ENCODE data around the gene RAB10. TPM values are rescaled to one million over a fixed set of nuclear protein-coding genes. Genes with fewer than 3 reads are reported as not detected.

RAB10 gene
- total RNA-seq, 2 experiments from 2014 or later: 13.5 to 13.8 TPM

DNA sequence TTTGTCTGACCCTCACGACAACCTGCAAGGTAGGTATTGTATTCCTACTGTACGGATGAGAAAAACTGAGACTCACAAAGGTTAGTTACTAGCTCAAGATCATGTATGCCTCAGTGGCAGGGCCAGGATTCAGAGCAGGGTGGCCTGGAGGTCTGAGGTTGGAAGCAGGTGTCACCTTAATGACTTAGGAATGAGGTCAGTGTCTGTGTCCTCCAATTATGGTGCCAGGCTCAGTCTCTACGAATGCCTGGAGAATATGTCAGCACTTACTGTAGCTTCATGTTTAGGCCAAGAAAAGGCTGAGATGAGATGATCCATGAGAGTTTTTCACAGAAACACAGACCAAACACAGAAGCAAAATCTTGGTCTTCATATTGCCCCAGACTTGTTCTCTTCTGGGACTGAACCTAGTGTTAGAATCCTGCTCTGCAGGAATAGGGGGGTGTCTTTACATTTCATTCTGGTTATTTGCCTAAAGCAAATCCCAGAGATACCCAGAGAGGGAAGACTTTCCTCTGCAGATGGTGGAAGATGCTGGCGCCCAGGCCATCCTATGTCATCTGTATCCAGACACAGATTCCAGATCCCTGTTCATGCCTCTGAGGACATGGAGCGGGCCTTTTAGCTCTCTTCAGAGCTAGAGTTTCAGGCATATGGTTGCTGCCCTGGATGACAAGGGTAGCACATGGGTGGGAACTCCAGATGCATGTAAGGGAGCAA is 16.3 kb upstream of the RAB10 start:
- Mint-ChIP-seq H3K27ac (no peak overlapping the region), H3K4me3 (no peak overlapping the region), H3K4me1 (ENCODE audit: low read depth) (no peaks in the 10 kb centered on the region), H3K27me3 (no peaks in the 10 kb centered on the region), H3K9me3 (no peaks in the 10 kb centered on the region), H3K36me3 (ENCODE audit: low read depth) (no peaks in the 10 kb centered on the region)
- intact Hi-C loops (cut with DNase I, micrococcal nuclease): no loop called here
- Histone ChIP-seq H3K9me3 (ENCODE audit: control insufficient read depth in 1 of 2, insufficient read depth in 1 of 2, low read length in 2 of 2) (no peaks in the 10 kb centered on the region), H3K36me3 (ENCODE audit: insufficient read depth, low read length) (no peaks in the 10 kb centered on the region), H3K27ac (ENCODE audit: low read depth in 1 of 2, low read length in 2 of 2) (no peak overlapping the region), H3K27me3 (ENCODE audit: control insufficient read depth in 1 of 2, insufficient read depth in 2 of 2, low read length in 2 of 2) (no peaks in the 10 kb centered on the region), H3K4me3 (ENCODE audit: low read length) (no peak overlapping the region), H3K4me1 (ENCODE audit: insufficient read depth, low read length) (no peaks in the 10 kb centered on the region)
- DNase-seq (no peak), ATAC-seq (ENCODE audit: poor library complexity) (no peak)
- TF ChIP-seq, protein P1, sequence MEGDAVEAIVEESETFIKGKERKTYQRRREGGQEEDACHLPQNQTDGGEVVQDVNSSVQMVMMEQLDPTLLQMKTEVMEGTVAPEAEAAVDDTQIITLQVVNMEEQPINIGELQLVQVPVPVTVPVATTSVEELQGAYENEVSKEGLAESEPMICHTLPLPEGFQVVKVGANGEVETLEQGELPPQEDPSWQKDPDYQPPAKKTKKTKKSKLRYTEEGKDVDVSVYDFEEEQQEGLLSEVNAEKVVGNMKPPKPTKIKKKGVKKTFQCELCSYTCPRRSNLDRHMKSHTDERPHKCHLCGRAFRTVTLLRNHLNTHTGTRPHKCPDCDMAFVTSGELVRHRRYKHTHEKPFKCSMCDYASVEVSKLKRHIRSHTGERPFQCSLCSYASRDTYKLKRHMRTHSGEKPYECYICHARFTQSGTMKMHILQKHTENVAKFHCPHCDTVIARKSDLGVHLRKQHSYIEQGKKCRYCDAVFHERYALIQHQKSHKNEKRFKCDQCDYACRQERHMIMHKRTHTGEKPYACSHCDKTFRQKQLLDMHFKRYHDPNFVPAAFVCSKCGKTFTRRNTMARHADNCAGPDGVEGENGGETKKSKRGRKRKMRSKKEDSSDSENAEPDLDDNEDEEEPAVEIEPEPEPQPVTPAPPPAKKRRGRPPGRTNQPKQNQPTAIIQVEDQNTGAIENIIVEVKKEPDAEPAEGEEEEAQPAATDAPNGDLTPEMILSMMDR (IDR thresholded peaks at IDR 0.05): no peak
- CTCF ChIA-PET: interaction anchor here (0.9 kb wide), 1 partner anchor 26 kb away, joined by 3 read pairs; no protein-coding TSS in a partner anchor
- POLR2A ChIA-PET: interaction anchor here (0.6 to 1.4 kb wide), 2 partner anchors 16 kb away, joined by 3 to 4 read pairs; partner anchors contain the start of gene RAB10

DNA sequence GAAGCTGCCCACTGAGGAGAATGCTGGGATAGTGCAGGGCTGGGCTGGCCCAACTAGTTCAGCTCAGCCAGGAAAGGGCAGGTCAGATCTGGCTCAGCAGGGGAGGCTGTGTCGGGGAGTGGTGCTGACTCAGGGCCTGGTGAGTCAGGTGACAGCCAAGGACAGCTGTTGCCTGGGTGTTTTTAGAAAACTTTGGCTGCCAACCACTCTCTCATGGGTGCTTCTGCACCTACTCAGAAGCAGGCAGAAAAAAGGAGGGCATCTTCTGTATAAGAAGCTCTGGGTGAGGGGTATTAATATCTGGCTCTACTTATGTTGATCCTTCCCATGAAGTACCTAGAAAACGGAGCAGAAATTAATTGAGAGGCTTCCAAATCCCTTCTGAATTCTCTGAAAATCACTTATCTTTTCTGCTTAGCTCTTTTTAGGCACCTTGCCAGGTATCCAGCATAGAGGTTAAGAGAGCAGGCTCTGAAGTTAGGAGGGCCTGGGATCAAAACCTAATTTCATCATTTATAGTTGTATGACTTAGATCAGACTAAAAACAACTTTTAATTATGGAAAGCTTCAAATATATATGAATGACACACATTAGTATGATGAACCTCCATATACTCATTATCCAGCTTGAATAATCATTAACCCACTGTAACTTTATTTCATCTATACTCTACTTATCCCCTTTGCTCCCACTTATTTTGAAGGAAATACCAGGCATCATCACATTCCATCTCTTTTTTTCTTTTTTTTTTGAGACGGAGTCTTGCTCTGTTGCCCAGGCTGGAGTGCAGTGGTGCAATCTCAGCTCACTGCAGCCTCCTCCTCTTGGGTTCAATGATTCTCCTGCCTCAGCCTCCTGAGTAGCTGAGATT is 15.5 kb upstream of the RAB10 start:
- POLR2A ChIA-PET: interaction anchor here (0.5 to 1.4 kb wide), 3 partner anchors 15 to 840 kb away, joined by 3 to 4 read pairs (median 3); partner anchors contain the start of gene RAB10
- H3K4me1 ChIP-seq (ENCODE audit: insufficient read depth, low read length): no peaks in the 10 kb centered on the region
- DNase-seq (peak in 4 of 14 experiments; percentile 7 to 63 (median 41)), ATAC-seq (ENCODE audit: poor library complexity) (no peak)
- CTCF ChIA-PET: interaction anchor here (0.9 kb wide), 1 partner anchor 27 kb away, joined by 3 read pairs; no protein-coding TSS in a partner anchor
- TF ChIP-seq, protein P1 (IDR thresholded peaks at IDR 0.05): no peak
- H3K27ac Mint-ChIP-seq: no peak overlapping the region
- no peaks in the 10 kb centered on the region for H3K27me3 Mint-ChIP-seq
- H3K9me3 ChIP-seq (ENCODE audit: control insufficient read depth in 1 of 2, insufficient read depth in 1 of 2, low read length in 2 of 2): no peaks in the 10 kb centered on the region
- no peak overlapping the region for H3K4me3 ChIP-seq (ENCODE audit: low read length)
- no peaks in the 10 kb centered on the region for H3K36me3 Mint-ChIP-seq (ENCODE audit: low read depth)
- intact Hi-C loops (cut with DNase I, micrococcal nuclease): no loop called here
- H3K4me1 Mint-ChIP-seq (ENCODE audit: low read depth): no peaks in the 10 kb centered on the region
- H3K9me3 Mint-ChIP-seq: no peaks in the 10 kb centered on the region
- H3K27ac ChIP-seq (ENCODE audit: low read depth in 1 of 2, low read length in 2 of 2): no peak overlapping the region
- no peaks in the 10 kb centered on the region for H3K27me3 ChIP-seq (ENCODE audit: control insufficient read depth in 1 of 2, insufficient read depth in 2 of 2, low read length in 2 of 2)
- no peaks in the 10 kb centered on the region for H3K36me3 ChIP-seq (ENCODE audit: insufficient read depth, low read length)
- no peak overlapping the region for H3K4me3 Mint-ChIP-seq

DNA sequence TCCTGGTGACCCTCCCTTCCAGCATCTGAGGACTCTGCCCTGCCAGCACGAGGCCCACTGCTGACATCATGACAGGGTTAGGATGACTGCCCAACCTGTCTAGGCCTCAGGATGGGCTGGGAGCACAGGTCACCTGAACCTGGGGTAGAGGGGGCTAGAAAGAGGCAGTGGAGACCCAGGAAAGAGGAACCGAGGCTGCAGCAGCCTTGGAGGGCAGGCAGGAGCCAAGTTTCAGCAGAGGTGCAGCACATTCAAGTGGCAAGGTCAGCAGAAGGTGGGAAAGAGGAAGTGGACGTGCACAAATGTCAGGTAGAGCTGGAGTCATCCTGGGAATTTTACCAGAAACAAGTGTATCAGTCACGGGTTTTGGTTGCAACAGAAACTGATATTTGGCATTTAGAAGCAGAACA is 13.6 kb upstream of the RAB10 start:
- Mint-ChIP-seq H3K9me3 (no peaks in the 10 kb centered on the region), H3K4me1 (ENCODE audit: low read depth) (no peaks in the 10 kb centered on the region), H3K27me3 (no peaks in the 10 kb centered on the region), H3K27ac (no peak overlapping the region), H3K4me3 (no peak overlapping the region), H3K36me3 (ENCODE audit: low read depth) (no peaks in the 10 kb centered on the region)
- Histone ChIP-seq H3K4me3 (ENCODE audit: low read length) (no peak overlapping the region), H3K36me3 (ENCODE audit: insufficient read depth, low read length) (no peaks in the 10 kb centered on the region), H3K27ac (ENCODE audit: low read depth in 1 of 2, low read length in 2 of 2) (no peak overlapping the region), H3K4me1 (ENCODE audit: insufficient read depth, low read length) (no peaks in the 10 kb centered on the region), H3K9me3 (ENCODE audit: control insufficient read depth in 1 of 2, insufficient read depth in 1 of 2, low read length in 2 of 2) (no peaks in the 10 kb centered on the region), H3K27me3 (ENCODE audit: control insufficient read depth in 1 of 2, insufficient read depth in 2 of 2, low read length in 2 of 2) (peaks cover 0 to 1% of the 10 kb centered on the region in 2 experiments)
- ChIA-PET CTCF (no interaction called here), POLR2A (no interaction called here)
- TF ChIP-seq, protein P1 (IDR thresholded peaks at IDR 0.05): no peak
- DNase-seq (no peak), ATAC-seq (ENCODE audit: poor library complexity) (no peak)
- intact Hi-C loops (cut with DNase I, micrococcal nuclease): no loop called here
